GM21737 (cell line): ENCODE measurements around the gene OLFML1.
A peak's percentile ranks its signal among the peaks of the same experiment; 100 is the strongest.

Experiments used
- ATAC-seq: cut with Tn5 transposase; IDR thresholded peaks from one replicate; pipeline ENCODE4 v1.9.1; 2021; ENCODE audit warnings: mild to moderate bottlenecking, moderate library complexity; ENCODE audit not compliant: unreplicated experiment

The OLFML1 gene

DNA sequence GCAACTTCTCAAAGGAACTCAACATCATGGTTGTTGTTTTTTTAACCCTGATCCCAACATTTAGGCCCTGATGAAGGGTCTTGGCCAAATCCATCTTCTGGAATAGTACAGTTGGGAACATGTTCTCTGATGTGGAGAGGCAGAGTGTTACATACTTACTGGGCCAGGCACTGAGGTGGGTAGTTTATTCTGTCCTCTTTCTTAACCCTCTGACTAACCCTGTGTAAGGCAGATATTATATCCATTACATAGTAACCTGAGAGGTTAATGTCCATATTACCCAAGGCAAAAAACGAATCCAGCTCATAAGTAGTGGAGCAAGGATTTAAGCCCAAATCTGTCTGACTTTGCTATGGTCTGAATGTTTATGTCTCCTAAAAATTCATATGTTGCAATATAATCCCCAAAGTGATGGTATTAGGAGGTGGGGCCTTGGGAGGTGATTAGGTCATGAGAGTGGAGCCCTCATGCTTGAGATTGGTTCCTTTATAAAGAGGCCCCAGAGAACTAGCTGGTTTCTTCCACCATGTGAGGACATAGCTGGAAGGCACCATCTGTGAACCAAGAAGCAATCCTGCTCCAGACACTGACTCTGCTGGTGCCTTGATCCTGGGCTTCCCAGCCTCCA is 44.8 kb downstream of the OLFML1 start:
- no peak for ATAC-seq

DNA sequence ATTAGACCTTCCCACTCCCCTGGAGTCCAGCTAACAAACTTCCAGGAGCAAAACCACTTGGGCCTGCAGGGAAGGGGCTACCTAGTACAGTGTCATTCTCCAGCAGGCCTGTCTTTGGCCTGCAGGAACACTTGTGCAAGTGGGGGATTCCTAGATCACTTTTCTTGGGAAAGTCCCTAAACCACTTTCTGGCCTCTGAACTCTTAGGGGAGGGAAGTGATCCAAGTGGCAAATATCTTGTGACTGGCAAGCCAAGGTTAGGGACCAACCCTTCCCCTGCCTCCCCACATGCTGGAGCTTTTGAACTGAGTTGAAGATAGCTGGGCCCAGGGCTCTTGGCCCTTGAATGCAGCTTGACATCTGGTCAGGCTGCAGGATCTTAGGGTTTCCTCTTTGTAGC is 45.7 kb downstream of the OLFML1 start:
- ATAC-seq, result no peak

DNA sequence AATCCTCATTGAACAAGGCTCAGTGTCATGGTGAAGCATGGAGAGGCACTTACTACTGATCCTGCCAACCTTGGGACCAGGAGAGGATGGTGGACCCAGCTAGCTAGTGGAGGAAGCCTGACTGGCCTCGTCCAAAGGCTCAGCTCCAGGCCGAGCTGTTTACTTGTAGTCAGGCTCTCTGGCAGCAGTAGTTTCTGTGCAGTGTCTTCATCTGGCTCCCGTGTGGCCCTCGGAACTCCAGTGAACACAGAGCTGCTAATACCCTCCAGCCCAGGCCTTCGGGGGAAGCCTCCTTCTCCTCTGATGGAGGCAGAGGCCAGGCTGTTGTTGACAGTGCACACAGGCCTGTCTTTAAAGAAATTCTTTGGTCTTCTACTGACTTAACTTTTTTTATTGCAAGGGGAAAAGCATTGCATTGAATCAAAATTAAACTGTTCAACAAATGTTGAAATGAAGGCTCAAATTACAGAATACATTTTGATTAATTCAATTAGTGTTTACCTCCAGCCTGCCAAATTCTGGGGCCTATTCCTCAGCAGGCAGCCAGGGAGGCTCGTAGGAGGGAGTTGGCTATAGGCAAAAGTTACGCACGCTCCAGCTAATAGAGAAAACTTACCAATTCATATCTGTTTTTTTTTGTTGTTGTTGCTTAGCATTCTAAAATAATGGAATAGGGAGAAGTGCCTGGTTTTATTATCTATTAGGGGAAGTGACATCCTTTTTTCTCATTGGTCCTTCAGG is 47.3 kb downstream of the OLFML1 start:
- ATAC-seq, result no peak

DNA sequence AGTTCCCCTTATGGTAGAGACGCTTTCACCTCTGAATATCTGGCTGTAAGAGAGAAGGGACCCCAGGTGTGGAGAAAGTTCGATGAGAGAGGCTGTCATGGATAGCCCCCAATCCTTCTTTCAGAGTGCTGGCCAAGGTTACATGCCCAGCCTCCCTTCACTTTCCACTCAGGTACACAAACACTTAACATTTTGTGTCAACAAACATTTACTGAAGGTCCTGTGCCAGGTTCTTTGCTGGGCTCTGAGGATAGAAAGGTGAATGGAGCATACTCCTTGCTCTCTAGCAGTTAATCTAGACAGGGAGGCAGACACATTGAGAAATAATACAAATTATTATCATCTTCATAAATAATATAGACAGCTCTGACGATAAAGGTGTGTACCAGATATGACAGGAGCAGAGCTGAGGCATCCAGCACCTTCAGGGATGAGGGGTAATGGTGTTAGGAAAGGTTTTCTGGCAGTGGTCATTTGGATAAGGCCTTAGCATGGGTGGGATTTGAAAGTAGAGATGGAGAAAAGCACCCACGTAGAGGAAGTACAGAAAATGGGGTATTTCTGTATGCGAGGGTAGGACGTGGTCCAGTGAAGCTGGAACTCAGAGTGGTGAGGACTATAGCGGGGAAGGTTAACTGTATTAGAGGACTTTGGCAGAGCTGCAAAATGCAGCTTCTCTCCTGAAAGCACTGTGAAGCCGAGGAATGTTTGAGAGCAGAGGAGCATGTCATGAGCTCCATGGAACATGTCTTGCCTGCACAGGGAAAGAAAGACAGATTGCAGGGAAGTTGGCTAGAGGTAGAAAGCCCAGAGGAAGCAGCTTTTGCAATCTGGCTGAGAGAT is 48.1 kb downstream of the OLFML1 start:
- peak; percentile 19 for ATAC-seq

DNA sequence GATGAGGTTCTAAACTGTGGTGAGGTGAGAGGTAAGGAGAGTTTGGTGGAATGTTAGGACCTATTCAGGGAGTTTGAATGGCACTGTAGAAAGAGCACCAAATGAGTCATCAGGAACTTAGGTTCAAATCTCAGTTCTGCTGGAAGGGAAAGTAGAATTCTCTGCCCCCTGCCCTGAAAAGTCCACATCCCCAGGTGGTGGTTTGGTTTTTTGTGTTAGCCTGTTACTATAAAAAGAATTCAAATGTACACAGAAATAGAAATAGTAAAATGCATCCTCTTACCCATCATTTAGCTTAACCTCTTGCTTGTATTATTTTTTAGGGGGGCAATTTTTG is 48.7 kb downstream of the OLFML1 start:
- ATAC-seq, result peak; percentile 64

DNA sequence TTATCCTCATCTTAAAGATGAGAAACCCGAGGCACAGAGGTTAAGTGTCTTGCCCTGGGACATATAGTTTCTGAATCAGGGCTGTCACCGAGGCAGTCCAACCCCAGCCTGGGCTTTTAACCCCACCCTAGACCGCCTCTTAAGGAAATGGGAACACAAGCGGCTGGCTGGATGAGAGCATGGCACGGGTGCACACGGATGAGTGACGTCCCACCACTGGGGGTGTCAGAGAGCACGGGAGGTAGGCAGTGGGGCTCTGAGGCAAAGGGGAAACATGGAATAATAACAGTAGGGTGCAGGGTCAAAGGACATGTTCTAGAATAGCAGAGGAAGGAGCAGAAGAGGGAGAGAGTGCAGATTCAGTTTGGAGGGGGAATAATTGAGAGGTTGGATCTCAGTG is 50.8 kb downstream of the OLFML1 start:
- ATAC-seq, result no peak

DNA sequence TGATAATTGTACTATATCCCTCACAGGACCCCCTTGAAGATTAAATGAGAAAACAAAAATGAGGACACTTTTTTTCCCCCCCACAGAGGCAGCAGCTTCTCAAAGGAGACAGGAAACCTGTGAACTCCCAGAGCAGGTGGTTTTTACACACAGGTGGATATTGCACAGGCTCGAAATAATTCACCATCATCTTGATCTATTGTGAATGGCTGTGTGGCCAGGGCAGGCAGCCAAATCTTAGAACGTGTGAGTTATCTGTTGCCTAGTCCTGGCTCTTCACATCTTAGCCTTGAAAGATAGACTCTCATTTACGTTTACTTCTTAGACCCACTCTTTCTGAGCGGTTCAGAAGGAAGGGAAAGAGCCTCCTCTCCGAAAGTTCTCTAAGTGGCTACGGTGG is 52.0 kb downstream of the OLFML1 start:
- no peak for ATAC-seq

DNA sequence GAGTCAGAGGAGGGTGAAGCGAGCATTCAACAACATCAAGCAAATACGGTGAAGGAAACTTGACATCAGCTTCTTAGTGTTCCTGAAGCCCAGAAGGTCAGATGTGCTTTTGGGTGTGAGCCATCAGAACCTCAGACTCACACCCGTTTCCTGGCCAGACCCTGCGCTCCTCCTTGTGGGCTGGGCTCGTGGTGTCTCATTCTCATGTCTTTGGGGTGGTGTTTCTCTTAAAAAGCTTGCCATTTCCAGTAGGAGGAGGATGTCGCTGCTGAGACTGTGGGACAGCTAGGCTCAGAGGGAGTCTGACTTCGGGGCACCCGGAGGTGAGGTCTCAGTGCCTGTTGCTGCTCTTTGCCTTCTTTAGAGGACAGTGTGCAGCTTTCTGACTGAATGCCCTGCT is 52.7 kb downstream of the OLFML1 start:
- no peak for ATAC-seq

DNA sequence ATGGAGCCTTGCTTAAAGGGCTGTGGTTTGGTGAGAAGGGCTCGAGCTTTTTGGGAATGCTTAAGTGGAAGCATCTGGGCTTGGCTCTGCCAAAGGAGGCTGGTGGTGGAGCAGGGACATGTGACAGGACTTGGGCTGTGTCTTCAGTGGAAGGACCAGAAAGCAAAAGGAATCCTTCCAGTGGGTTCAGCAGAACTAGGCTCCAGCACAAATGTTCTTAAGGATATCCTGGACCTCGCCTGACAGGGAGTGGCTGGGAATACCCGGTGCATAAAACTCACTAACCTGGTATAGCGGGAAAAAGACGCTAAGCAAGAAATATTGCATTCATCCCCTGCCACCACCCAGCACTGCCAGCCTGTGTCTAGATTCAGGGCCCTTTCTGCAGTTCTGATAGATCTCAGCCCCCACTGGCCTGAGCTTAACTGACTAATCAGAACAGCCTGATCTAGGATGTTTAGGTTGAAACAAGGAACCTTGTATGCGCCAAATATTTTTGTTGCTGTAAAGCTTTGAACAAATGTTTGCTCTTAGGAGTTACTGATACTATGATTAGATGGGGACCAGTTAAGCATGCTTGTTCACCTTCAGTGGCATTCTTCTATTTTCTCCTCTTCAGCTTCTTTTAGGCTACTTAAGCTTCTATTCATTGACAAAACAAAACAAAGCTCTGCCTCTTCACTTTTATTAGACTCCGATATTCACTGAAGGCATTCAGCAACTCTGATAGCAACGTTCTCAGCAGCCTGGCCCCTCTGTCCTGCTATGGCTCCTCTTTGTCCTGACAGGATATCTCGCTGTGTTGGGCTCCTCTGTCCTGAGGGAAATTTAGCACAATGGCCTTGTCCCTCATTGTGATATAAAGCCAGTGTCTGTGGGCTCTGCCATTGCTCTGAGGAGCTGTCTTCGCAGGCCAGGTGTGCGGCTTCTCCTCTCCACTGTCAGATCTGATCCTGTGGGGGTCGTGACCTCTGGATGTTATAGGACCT is 53.5 kb downstream of the OLFML1 start:
- no peak for ATAC-seq

DNA sequence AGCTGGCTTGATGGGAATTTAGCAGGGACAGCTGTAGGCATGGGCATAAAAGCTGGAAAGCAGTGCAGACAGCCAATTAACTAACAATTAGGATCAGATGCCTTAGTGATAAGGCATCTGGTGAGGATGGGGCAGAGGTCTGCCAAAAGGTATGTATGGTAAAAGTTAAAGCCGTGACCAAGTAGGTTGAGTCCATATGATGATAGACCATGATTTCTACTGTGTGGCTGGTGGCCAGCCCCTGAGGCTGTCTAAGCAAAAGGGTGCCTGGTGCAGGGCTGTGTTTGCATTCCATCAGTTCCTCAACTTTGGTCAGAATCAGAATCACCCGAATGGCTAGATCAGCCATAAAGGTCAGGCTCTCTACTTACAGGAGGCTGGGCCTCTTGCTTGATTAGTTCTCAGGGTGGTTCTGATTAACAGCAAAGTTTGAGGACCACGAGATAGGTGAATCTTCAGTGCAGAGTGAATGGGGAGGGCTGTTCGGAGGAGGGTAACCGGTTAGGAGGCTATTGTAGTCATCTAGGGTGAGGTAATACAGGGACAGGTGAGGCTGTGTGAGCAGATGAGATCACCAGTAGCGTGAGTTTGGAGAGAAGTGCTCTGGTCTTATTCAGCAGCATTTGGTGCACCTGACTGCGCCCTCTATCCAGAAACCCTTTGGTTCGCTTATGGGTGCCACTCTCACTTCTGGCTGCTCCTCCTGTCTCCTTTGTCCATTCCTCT is 55.7 kb downstream of the OLFML1 start:
- ATAC-seq, result no peak

DNA sequence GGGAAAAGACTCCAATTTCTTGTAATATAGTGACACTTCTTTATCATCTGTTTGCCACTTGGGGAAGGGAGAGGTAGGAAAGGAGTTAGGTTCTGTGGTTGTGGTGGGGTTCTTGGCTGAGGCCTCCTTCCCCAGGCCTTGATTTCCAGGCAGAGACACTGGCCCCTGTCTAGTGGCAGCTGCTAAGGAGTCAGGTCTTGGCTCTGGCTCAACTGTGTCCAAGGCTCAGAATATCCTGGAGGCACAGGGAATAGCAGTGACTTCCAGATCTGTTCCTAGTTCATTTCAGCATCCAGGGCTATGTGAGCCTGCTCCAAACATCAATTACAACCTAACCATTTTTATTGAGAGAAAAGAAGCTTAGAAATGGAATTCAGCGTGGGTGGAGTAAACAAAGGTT is 58.0 kb downstream of the OLFML1 start:
- no peak for ATAC-seq

DNA sequence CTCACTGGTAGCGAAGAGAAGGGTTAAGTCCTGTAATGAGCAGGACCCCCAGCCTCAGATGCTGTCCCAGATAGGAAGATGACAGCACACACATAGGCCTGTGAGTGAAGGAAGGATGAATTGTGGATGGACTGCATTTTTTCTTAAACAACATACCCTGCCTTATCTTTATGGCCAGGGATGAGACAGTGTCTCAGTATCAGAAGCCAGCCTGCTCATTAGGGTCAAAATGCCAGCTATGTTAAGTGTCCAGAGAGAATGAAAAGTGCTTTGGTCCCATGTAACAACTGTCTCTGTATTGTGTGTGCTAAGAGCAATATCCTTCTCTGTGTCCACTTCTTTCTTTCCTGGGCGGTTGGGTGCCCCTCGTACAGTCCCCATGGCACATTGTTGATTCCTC is 58.7 kb downstream of the OLFML1 start:
- no peak for ATAC-seq

DNA sequence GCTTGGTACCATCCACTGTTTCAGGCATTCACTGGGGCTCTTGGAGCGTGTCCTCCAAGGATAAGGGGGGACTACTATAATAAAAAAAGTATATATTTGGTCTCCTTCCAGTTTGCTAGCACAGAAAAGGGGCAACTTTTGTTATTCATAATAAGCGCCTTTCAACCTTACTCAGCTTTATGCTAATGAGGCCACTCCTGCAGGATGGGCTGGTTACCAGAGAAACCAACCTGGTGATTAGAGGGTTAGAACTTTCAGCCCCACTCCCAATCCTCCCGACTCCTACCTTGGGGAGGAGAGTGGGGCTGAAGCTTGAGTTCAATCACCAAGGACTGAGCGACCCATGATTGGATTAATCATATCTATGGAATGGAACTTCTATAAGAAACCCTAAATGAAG is 60.3 kb downstream of the OLFML1 start:
- ATAC-seq, result no peak

DNA sequence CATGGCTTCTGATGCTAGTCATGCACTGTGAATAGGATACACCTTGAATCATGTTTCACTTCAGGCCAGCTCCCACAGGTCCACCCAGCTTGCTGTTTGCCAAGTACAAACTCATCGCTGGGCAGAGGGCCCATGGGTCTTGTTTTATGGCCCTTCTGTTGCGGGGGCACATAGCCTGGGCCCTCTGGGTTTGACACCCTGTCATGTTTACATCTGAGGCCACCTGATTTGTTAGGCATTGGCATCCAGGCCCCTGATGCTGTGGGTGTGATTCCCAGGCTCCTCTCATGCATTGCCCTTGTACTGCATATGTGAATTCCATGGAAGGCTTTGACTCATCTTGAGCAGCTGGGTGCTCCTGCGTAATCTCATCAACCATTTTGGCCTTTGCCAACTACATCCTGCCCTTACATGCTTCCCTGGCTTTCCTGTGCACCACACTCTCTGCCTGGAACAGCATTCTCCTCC is 61.1 kb downstream of the OLFML1 start:
- no peak for ATAC-seq

DNA sequence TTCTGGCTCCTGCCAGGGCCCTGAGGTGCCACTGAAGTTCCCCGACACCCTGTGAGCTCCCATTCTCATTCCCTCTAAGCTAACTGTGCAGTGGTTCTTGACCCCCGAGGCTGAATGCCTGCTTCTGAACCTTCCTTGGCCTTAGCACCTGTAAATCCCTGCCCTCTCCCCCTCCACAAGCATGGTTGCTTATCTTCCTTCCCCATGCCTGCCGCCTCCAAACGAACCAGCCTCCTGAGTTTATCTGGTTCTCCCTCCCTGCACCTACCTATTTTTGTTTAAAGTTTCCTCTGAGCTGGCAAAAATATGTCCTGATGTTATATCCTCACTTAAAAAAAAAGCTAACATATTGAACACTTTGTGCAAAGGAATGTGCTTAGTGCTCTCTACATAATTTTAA is 62.4 kb downstream of the OLFML1 start:
- ATAC-seq, result no peak

DNA sequence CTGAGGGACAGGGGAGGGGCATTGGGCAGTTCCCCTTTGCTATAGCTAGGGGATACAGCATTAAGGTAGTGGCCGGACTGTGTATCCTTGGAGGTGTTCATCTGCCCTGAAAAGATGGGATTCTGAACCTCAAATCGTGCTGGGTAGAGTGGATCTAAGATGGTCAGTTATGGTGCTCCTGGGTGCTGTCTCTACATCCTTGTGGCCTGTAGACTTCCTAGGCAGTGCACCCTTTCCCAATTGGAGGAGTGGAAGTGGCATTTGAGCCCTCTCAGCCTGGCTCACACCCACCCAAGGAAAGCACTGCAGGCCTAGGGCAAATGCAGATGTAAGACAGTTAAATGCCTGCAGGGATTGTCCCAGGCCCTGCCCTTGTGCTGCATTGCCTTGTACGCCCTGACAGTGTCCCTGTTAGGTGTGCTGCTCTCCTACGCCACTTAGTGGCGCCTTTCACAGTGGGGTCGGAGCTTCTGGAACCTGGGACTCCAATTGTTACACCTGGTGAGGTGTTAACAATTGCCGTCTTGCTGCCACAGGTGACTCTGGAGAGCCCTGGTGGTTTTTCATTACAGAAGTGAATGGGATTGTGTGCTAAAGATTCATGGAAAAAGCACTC is 63.5 kb downstream of the OLFML1 start:
- ATAC-seq, result peak; percentile 85

DNA sequence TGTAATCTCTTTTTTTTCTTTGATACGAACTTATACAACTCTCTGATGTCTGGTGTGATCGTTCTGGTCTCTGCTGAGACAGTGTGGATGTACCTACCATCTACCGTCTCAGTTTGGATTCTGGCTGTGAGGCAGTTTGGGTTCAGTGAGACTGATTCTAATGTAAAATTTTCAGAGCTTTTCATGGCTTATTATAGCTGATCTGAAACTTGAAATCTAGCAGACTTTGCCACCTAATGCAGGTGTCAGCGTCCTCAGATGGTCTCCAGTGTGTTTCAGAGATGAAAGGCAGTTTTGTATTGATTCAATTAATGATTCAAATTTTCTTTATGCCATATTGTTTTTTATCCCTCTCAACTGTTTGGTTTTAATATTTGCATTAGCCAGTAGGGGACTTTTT is 64.4 kb downstream of the OLFML1 start:
- ATAC-seq, result no peak

DNA sequence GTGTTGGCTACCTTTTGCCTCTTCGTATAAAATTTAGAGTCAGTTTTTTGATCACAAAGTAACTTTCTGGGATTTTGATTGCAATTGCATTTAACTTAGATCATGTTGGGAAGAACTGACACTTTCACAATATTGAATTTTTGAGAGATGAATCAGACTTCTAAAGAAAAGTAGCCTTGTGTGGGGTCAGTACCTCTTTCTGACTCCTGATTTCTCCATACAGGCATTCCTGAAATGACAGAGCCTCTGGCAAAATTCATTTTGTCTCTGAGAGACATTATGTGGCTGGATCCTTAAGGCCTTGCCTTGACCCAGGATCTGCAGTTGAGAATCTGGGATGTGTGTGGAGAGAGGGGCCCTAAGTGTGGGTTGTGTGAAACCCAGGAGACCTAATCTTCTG is 66.3 kb downstream of the OLFML1 start:
- no peak for ATAC-seq

DNA sequence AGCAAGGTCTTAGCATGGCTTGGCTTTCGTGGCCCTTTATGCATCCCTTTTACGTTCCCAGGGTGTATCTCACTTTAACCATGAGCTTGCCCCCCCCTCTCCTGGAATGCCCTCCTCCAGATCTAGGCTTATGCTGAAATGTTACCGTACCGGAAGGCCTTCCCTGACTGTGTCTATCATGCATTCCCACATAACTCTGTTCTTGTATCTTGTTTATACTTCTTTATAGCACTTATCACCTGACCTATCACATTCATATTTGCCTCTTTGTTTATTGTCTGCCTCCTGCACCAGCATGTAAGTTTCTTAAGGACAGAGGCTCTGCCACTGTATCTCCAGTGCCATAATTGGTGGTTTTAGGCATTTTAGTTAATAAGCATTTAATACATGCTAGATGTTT is 67.4 kb downstream of the OLFML1 start:
- ATAC-seq, result no peak
